ENCODE data around the gene KRT28. TPM values are rescaled to one million over a fixed set of nuclear protein-coding genes. Genes with fewer than 3 reads are reported as not detected.

KRT28 gene
- total RNA-seq, 1 donor from 2014 or later, result not detected

- Histone ChIP-seq H3K79me2 (ENCODE audit: low read depth) (no peaks in the 10 kb centered on the region), H3K4me3 (no peak overlapping the region), H3K36me3 (no peaks in the 10 kb centered on the region), H3K4me1 (no peaks in the 10 kb centered on the region), H3K9me3 (ENCODE audit: low read depth) (no peaks in the 10 kb centered on the region), H4K20me1 (ENCODE audit: low read depth) (no peaks in the 10 kb centered on the region), H2AFZ (replicated peaks) (no peak overlapping the region), H3F3A (ENCODE audit: low read depth) (no peaks in the 10 kb centered on the region), H3K27ac (no peak overlapping the region), H3K27me3 (peaks cover 18% of the 10 kb centered on the region), H3K4me2 (no peak overlapping the region), H3K9ac (no peak overlapping the region)
- Mint-ChIP-seq H3K27ac (no peak overlapping the region), H3K27me3 (ENCODE audit: insufficient read depth, low read depth) (peaks cover 2% of the 10 kb centered on the region), H3K4me3 (no peak overlapping the region), H3K4me1 (peaks cover 4% of the 10 kb centered on the region), H3K9me3 (no peaks in the 10 kb centered on the region), H3K36me3 (no peaks in the 10 kb centered on the region)
- TF ChIP-seq, protein P1, sequence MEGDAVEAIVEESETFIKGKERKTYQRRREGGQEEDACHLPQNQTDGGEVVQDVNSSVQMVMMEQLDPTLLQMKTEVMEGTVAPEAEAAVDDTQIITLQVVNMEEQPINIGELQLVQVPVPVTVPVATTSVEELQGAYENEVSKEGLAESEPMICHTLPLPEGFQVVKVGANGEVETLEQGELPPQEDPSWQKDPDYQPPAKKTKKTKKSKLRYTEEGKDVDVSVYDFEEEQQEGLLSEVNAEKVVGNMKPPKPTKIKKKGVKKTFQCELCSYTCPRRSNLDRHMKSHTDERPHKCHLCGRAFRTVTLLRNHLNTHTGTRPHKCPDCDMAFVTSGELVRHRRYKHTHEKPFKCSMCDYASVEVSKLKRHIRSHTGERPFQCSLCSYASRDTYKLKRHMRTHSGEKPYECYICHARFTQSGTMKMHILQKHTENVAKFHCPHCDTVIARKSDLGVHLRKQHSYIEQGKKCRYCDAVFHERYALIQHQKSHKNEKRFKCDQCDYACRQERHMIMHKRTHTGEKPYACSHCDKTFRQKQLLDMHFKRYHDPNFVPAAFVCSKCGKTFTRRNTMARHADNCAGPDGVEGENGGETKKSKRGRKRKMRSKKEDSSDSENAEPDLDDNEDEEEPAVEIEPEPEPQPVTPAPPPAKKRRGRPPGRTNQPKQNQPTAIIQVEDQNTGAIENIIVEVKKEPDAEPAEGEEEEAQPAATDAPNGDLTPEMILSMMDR (IDR thresholded peaks at IDR 0.05), result no peak
- TF ChIP-seq EZH2 (IDR thresholded peaks at IDR 0.05), result no peak
- TF ChIP-seq EZH2phosphoT487 (IDR thresholded peaks at IDR 0.05), result no peak
- DNase-seq (ENCODE audit: low spot score), result no peak
Observed at GRCh38 chr17:40844671-40845107, 44.9 kb upstream of the KRT28 start.

- no peak for TF ChIP-seq EZH2 (IDR thresholded peaks at IDR 0.05)
- TF ChIP-seq EZH2phosphoT487 (IDR thresholded peaks at IDR 0.05), result no peak
- TF ChIP-seq, protein P1 (IDR thresholded peaks at IDR 0.05), result no peak
Observed at GRCh38 chr17:40843242-40843641, 43.5 kb upstream of the KRT28 start.

GRCh38 chr17:40841246-40841645 lies 41.5 kb upstream of the KRT28 start:
- TF ChIP-seq, protein P1 (IDR thresholded peaks at IDR 0.05), result no peak
- TF ChIP-seq EZH2 (IDR thresholded peaks at IDR 0.05), result no peak
- no peak for TF ChIP-seq EZH2phosphoT487 (IDR thresholded peaks at IDR 0.05)
- H3K27ac Mint-ChIP-seq, result no peak overlapping the region
- no peaks in the 10 kb centered on the region for H3K4me1 ChIP-seq

More at GRCh38 chr17:40843242-40843641, 43.5 kb upstream of the KRT28 start:
- Mint-ChIP-seq H3K27ac (no peak overlapping the region), H3K4me3 (no peak overlapping the region), H3K4me1 (peaks cover 4% of the 10 kb centered on the region), H3K27me3 (ENCODE audit: insufficient read depth, low read depth) (peaks cover 2% of the 10 kb centered on the region), H3K9me3 (no peaks in the 10 kb centered on the region), H3K36me3 (no peaks in the 10 kb centered on the region)
- no peak overlapping the region for H2AFZ ChIP-seq (replicated peaks)
- no peak overlapping the region for H3K27ac ChIP-seq
- no peaks in the 10 kb centered on the region for H3K36me3 ChIP-seq
- no peak overlapping the region for H3K4me3 ChIP-seq
- no peaks in the 10 kb centered on the region for H3K9me3 ChIP-seq (ENCODE audit: low read depth)
- no peaks in the 10 kb centered on the region for H4K20me1 ChIP-seq (ENCODE audit: low read depth)
- H3K27me3 ChIP-seq, result peaks cover 22% of the 10 kb centered on the region
- H3K4me1 ChIP-seq, result no peaks in the 10 kb centered on the region
- H3F3A ChIP-seq (ENCODE audit: low read depth), result no peaks in the 10 kb centered on the region
- no peak for DNase-seq (ENCODE audit: low spot score)
- no peaks in the 10 kb centered on the region for H3K79me2 ChIP-seq (ENCODE audit: low read depth)
- no peak overlapping the region for H3K4me2 ChIP-seq
- no peak overlapping the region for H3K9ac ChIP-seq

More at GRCh38 chr17:40841246-40841645, 41.5 kb upstream of the KRT28 start:
- Histone ChIP-seq H3K4me2 (no peak overlapping the region), H3K9ac (no peak overlapping the region), H3K9me3 (ENCODE audit: low read depth) (no peaks in the 10 kb centered on the region), H3K4me3 (no peak overlapping the region), H2AFZ (replicated peaks) (no peak overlapping the region), H3K79me2 (ENCODE audit: low read depth) (no peaks in the 10 kb centered on the region), H3K27ac (no peak overlapping the region), H4K20me1 (ENCODE audit: low read depth) (no peaks in the 10 kb centered on the region), H3F3A (ENCODE audit: low read depth) (no peaks in the 10 kb centered on the region), H3K36me3 (no peaks in the 10 kb centered on the region), H3K27me3 (peaks cover 22% of the 10 kb centered on the region)
- no peak for DNase-seq (ENCODE audit: low spot score)
- Mint-ChIP-seq H3K36me3 (no peaks in the 10 kb centered on the region), H3K4me1 (peaks cover 4% of the 10 kb centered on the region), H3K27me3 (ENCODE audit: insufficient read depth, low read depth) (peaks cover 2% of the 10 kb centered on the region), H3K4me3 (no peak overlapping the region), H3K9me3 (no peaks in the 10 kb centered on the region)

Data from neural progenitor cell (in vitro differentiated cells).